CD4-positive, alpha-beta T cell treated with Interferon alpha-2 for 1 hour (primary cell): ENCODE results near the gene KLRC1.
"Not testable (repeated sequence)": the region's sequence is repeated elsewhere in the genome, so short reads cannot be mapped to it uniquely, and the experiment has no call there.

Experiments used
- DNase-seq, 2 donors: peaks; one replicate each; pipeline ENCODE4 v3.0.0-alpha.2; 2020 to 2022

KLRC1 gene

DNA sequence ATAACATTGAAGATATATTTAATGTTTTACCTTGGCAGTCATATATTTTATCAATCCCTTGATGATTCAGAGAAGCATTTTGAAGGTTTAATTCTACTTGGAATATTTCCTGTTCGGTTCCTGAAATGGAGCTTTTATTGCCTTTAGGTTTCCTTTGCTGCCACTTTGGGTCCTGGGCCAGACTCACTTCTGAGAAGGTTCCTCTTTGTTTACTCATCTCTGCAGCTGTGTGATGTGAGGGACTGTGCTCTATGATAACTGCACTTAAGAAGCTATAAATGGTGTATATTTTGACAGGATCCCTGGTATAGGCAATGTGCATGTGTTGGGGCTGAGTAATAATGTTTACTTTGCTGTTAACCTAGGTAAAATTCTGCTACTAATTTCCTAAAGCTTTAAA, 32.8 kb downstream of the KLRC1 start, which contains the start of gene KLRC3:
TSS of gene KLRC3 (minus strand) at position 262 of the 400 bp plus-strand sequence. CDS start at position 217, 45 bp downstream.
- DNase-seq: not testable (repeated sequence)

- DNase-seq: peak in 1 of 2 donors; percentile 45
These were observed 43.8 kb downstream of the KLRC1 start, which contains the start of gene KLRC4 for GRCh38 chr12:10409392-10409791. KLRC4 (minus strand) TSS chr12:10409757; CDS start chr12:10409575, 182 bp downstream.

DNA sequence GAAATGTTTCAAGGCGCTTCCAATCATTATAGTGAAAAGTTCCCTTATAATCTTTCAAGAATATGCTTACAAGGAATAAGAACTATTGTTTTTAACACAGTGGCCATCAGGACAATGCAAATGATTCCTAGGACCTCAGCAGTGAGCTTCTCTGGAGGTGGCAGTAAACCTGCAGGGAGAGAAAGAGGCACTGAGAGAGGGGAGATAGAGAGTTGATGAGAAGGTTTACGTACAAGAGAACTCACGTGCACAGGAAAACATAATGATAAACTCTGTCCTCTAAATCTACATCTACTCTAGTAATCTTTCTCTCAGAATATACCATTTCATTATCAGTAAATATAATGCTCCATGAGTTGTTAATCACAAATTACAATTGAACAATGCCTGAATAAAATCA, 44.3 kb downstream of the KLRC1 start:
- DNase-seq: no peak

DNA sequence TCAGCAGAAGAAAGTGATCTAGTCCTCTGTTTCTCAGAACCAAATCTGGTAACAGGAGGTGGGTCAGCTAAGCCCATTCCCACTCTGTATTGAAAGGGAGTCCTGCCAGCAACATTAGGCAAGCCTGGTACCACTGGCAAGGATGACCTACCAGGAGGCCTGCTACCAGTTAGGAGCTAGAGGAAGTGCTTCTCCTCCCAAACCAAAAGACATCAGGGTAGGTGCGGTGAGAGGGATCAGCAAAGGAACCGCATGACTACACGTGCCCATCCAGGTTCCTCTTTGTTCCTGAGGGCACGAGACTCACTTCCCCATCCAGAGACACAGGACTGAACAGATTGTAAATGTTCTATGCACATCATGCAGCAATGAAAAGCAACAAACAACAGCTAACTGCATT, 46.5 kb downstream of the KLRC1 start:
- peak in 1 of 2 donors; percentile 31 for DNase-seq

DNA sequence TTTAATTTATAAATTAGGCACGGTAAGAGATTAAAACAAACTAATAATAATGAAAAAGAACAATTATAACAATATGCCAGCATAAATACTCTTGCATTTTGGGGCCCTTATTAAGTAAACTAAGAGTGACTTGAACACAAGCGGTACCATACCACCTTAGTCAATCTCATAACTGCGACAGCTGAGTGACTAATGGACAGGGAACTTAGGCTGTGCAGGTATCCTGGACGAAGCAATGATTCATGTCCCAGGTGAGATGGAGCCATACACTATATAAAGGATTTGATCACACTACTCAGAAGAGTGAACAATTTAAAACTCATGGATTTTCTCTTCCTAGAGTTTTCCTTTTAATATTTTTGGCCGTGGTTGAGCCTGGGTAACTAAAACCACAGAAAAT, 47.9 kb downstream of the KLRC1 start:
- no peak for DNase-seq

GRCh38 chr12:10404798-10405197, 48.4 kb downstream of the KLRC1 start:
- DNase-seq: no peak

DNA sequence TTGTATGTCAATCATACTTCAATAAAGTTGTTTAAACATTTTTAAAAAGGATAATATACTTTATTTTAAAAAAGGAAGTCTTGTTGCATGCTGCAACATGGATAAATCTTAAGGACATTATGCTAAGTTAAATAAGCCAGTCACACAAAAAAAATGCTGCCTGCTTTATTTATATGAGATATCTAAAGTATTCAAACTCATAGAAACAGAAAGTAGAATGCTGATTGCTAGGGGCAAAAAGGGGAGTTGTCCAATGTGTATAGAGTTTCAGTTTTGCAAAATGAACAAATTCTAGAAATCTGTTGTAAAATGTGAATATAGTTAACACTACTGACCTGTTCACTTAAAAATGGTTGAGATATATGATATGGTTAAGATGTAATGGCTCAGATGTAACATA, 52.3 kb downstream of the KLRC1 start:
- peak in 1 of 2 donors; percentile 39 for DNase-seq

DNA sequence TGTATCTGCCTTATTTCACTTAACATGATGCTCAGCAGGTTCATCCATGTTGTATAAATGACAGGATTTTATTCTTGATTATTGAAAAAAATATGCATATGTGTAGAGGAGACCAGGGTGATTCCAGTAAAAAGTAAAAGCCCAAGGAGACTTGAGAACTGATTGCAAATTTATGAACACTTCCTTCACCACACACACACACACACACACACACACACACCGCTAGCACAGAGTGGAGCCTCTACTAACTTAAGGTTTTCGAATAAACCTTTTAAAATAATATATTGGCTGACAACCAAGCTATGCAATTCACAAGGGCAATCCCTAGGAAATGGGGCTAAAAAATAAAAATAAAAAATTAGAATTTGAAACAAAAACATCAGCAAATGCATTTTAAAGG, 55.0 kb downstream of the KLRC1 start:
- DNase-seq: no peak

DNA sequence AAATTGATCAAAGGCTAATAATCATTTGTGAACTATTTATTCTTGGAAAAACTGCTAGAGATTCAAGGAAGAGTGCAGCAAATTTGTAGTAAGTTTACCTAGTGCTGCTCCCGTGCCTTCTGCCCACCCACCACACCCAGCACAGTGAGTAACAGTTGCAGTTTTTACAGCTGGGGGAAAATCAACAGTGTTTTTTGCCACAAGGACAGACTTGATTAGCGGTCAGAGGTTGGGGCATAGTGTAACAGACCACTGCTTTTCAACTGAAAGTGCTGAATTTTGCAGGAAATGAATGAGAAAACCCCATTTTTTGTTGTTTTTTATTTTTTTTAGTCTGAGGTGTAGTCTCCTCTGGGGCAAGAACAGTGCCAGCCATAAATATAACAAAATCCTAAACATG, 55.9 kb downstream of the KLRC1 start:
- peak; percentile 28 to 64 for DNase-seq

- not testable (repeated sequence) for DNase-seq
These were observed 57.0 kb downstream of the KLRC1 start for GRCh38 chr12:10396176-10396575.
